ENCODE data around the gene PTBP3. TPM values are rescaled to one million over a fixed set of nuclear protein-coding genes. Genes with fewer than 3 reads are reported as not detected.

PTBP3 gene
- total RNA-seq, 1 experiment from 2014 or later = 100 TPM

DNA sequence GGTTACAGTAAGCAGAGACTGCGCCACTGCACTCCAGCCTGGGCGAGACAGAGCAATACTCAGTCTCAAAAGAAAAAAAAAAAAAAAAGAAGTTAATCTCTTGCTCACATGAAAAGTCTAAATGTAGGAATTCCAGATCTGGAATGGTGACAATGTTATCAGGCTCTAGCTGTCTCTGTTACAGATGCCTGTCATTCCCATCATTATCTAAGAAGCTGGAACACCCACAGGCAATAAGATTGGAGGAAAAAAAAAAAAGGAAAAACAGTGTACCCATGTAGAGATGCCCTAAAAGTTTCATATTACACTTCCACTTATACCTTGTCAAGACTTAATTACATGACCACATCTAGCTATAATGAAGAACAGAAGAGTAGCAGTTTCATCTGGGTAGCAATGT lies 38.2 kb downstream of the PTBP3 start (continued):
- TF ChIP-seq GRHL2 (CRISPR knock-in tag; IDR thresholded peaks at IDR 0.05; ENCODE audit: insufficient replicate concordance, severe bottlenecking) = no peak
- TF ChIP-seq, protein P1, sequence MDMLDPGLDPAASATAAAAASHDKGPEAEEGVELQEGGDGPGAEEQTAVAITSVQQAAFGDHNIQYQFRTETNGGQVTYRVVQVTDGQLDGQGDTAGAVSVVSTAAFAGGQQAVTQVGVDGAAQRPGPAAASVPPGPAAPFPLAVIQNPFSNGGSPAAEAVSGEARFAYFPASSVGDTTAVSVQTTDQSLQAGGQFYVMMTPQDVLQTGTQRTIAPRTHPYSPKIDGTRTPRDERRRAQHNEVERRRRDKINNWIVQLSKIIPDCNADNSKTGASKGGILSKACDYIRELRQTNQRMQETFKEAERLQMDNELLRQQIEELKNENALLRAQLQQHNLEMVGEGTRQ (CRISPR knock-in tag; IDR thresholded peaks at IDR 0.05) = no peak
- no peak for TF ChIP-seq ATF1 (CRISPR knock-in tag; IDR thresholded peaks at IDR 0.05)
- no peak for TF ChIP-seq EMX1 (CRISPR knock-in tag; IDR thresholded peaks at IDR 0.05)
- TF ChIP-seq GABPB1 (CRISPR knock-in tag; IDR thresholded peaks at IDR 0.05) = no peak
- TF ChIP-seq, protein P2, sequence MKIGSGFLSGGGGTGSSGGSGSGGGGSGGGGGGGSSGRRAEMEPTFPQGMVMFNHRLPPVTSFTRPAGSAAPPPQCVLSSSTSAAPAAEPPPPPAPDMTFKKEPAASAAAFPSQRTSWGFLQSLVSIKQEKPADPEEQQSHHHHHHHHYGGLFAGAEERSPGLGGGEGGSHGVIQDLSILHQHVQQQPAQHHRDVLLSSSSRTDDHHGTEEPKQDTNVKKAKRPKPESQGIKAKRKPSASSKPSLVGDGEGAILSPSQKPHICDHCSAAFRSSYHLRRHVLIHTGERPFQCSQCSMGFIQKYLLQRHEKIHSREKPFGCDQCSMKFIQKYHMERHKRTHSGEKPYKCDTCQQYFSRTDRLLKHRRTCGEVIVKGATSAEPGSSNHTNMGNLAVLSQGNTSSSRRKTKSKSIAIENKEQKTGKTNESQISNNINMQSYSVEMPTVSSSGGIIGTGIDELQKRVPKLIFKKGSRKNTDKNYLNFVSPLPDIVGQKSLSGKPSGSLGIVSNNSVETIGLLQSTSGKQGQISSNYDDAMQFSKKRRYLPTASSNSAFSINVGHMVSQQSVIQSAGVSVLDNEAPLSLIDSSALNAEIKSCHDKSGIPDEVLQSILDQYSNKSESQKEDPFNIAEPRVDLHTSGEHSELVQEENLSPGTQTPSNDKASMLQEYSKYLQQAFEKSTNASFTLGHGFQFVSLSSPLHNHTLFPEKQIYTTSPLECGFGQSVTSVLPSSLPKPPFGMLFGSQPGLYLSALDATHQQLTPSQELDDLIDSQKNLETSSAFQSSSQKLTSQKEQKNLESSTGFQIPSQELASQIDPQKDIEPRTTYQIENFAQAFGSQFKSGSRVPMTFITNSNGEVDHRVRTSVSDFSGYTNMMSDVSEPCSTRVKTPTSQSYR (CRISPR knock-in tag; IDR thresholded peaks at IDR 0.05) = no peak
- no peak for TF ChIP-seq ZNF671 (CRISPR knock-in tag; IDR thresholded peaks at IDR 0.05)
- TF ChIP-seq MYBL2 (CRISPR knock-in tag; IDR thresholded peaks at IDR 0.05) = no peak
- TF ChIP-seq ZNF121 (CRISPR knock-in tag; IDR thresholded peaks at IDR 0.05) = no peak

DNA sequence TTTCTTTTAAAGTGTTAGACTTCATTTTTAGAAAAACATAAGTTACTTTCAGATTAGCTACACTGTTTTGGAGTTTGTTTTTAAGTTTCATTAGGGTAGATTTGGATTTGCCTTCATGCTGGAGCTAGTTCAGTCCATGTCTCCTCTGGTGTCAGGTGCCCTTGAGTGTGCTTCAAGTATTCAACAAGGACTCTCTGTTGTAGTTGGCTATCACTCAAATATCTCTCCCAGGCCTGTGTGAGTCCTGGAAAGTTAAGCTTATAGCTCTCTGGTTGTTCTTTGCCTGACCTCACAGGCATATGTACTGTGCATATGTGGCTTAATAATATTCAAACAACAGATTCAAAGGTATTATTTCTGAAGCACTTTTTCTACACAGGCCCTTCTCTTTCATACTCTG lies 45.4 kb downstream of the PTBP3 start:
- H3K4me1 Mint-ChIP-seq = peaks cover 10% of the 10 kb centered on the region
- H3K9me3 Mint-ChIP-seq = peaks cover 46% of the 10 kb centered on the region
- H3K36me3 Mint-ChIP-seq = peaks cover 48% of the 10 kb centered on the region
- no peak for ATAC-seq
- peak overlapping the region; percentile 75; the same call in 1 of the 2 replicates for H3K27ac Mint-ChIP-seq
- no peaks in the 10 kb centered on the region for H3K27me3 Mint-ChIP-seq (ENCODE audit: low read depth)
- DNase-seq (ENCODE audit: low spot score) = no peak
- ChIA-PET CTCF (no interaction called here), POLR2A (no interaction called here)
- TF ChIP-seq, protein P3, sequence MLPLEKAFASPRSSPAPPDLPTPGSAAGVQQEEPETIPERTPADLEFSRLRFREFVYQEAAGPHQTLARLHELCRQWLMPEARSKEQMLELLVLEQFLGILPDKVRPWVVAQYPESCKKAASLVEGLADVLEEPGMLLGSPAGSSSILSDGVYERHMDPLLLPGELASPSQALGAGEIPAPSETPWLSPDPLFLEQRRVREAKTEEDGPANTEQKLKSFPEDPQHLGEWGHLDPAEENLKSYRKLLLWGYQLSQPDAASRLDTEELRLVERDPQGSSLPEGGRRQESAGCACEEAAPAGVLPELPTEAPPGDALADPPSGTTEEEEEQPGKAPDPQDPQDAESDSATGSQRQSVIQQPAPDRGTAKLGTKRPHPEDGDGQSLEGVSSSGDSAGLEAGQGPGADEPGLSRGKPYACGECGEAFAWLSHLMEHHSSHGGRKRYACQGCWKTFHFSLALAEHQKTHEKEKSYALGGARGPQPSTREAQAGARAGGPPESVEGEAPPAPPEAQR (CRISPR knock-in tag; IDR thresholded peaks at IDR 0.05) = no peak
- TF ChIP-seq JAZF1 (CRISPR knock-in tag; IDR thresholded peaks at IDR 0.05) = no peak
- TF ChIP-seq RELA (CRISPR knock-in tag; IDR thresholded peaks at IDR 0.05; ENCODE audit: borderline replicate concordance) = no peak
- TF ChIP-seq SOX15 (CRISPR knock-in tag; IDR thresholded peaks at IDR 0.05) = no peak
- TF ChIP-seq OVOL2 (CRISPR knock-in tag; IDR thresholded peaks at IDR 0.05; ENCODE audit: borderline replicate concordance) = no peak
- TF ChIP-seq PRRX2 (CRISPR knock-in tag; IDR thresholded peaks at IDR 0.05) = no peak
- TF ChIP-seq KAT7 (CRISPR knock-in tag; IDR thresholded peaks at IDR 0.05; ENCODE audit: borderline replicate concordance) = no peak
- no peak for TF ChIP-seq NFE2L1 (CRISPR knock-in tag; IDR thresholded peaks at IDR 0.05)
- H3K4me3 Mint-ChIP-seq = no peak overlapping the region

DNA sequence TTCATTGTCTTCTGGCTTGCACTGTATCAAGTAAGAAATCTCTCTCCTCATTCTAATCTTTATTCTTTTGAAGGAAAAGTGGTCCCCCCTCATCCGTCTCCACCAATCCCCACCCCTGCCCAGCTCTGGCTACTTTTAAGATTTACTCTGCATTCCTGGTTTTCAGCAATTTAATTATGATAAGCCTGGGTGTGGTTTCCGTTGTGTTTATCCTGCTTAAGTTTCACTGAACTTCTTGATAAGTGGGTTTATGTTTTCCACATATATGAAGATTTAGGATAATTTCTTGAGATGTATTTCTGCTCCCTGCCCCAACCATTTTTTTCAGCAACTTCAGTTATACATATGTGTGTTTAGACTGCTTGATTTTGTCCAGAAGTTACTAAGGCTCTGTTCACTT lies 46.5 kb downstream of the PTBP3 start:
- no peak overlapping the region for H3K27ac Mint-ChIP-seq
- DNase-seq (ENCODE audit: low spot score) (no peak), ATAC-seq (no peak)
- CTCF ChIA-PET = no interaction called here
- H3K4me3 Mint-ChIP-seq = no peak overlapping the region
- H3K36me3 Mint-ChIP-seq = peaks cover 53% of the 10 kb centered on the region
- H3K27me3 Mint-ChIP-seq (ENCODE audit: low read depth) = no peaks in the 10 kb centered on the region
- peaks cover 49% of the 10 kb centered on the region for H3K9me3 Mint-ChIP-seq
- H3K4me1 Mint-ChIP-seq = peaks cover 10% of the 10 kb centered on the region
- POLR2A ChIA-PET = no interaction called here
- TF ChIP-seq AR (CRISPR knock-in tag; IDR thresholded peaks at IDR 0.05) = no peak
- TF ChIP-seq ZNF512 (CRISPR knock-in tag; IDR thresholded peaks at IDR 0.05; ENCODE audit: borderline replicate concordance) = no peak
- TF ChIP-seq USF1 (CRISPR knock-in tag; IDR thresholded peaks at IDR 0.05) = no peak
- no peak for TF ChIP-seq IRF2 (CRISPR knock-in tag; IDR thresholded peaks at IDR 0.05; ENCODE audit: borderline replicate concordance, low read depth)
- no peak for TF ChIP-seq CBFB (CRISPR knock-in tag; IDR thresholded peaks at IDR 0.05; ENCODE audit: low read depth)
- TF ChIP-seq RORB (CRISPR knock-in tag; IDR thresholded peaks at IDR 0.05) = no peak
- no peak for TF ChIP-seq FOXP1 (CRISPR knock-in tag; IDR thresholded peaks at IDR 0.05; ENCODE audit: borderline replicate concordance)
- TF ChIP-seq JUN (CRISPR knock-in tag; IDR thresholded peaks at IDR 0.05) = no peak
- no peak for TF ChIP-seq TP53 (CRISPR knock-in tag; IDR thresholded peaks at IDR 0.05)
- TF ChIP-seq ZNF121 (CRISPR knock-in tag; IDR thresholded peaks at IDR 0.05) = no peak
